Measurements from ENCODE around the gene CRYAB. TPM values are rescaled to one million over a fixed set of nuclear protein-coding genes. Genes with fewer than 3 reads are reported as not detected.

The CRYAB gene
- total RNA-seq, 1 experiment from 2014 or later = 1.1 TPM

- Mint-ChIP-seq H3K36me3 (ENCODE audit: insufficient read depth, unreplicated experiment) (peaks cover 13% of the 10 kb centered on the region), H3K27me3 (ENCODE audit: insufficient read depth, unreplicated experiment) (no peaks in the 10 kb centered on the region), H3K4me3 (ENCODE audit: unreplicated experiment) (peak overlapping the region; percentile 86), H3K4me1 (ENCODE audit: low read depth, unreplicated experiment) (peaks cover 8% of the 10 kb centered on the region), H3K9me3 (ENCODE audit: unreplicated experiment) (no peaks in the 10 kb centered on the region), H3K27ac (ENCODE audit: unreplicated experiment) (peak overlapping the region; percentile 97)
- POLR2A ChIA-PET = interaction anchor here (1.2 to 1.3 kb wide), 2 partner anchors 40 to 48 kb away, joined by 3 to 5 read pairs; partner anchors contain the start of gene C11orf52
- intact Hi-C loops (cut with micrococcal nuclease; ENCODE audit: unreplicated experiment) = loop anchor here (2.0 kb wide), 1 partner anchor 196 kb away; the partner anchor contains the start of genes NKAPD1 and PIH1D2
- H3K4me1 ChIP-seq = peaks cover 6% of the 10 kb centered on the region; the same call in 1 of the 2 replicates
- DNase-seq = no peak
- no peaks in the 10 kb centered on the region for H3K9me3 ChIP-seq
- TSS peak; percentile 76 for BruUV-seq (replicated peaks)
- peak in 1 of 2 experiments; percentile 14 for TF ChIP-seq CTCF (IDR thresholded peaks at IDR 0.05; ENCODE audit: insufficient read depth in 1 of 2, low read depth in 1 of 2, low read length in 1 of 2, severe bottlenecking in 1 of 2, unreplicated experiment in 1 of 2)
- no peaks in the 10 kb centered on the region for H3K36me3 ChIP-seq (ENCODE audit: control insufficient read depth, insufficient read depth, low read length)
- H3K27me3 ChIP-seq (replicated peaks; ENCODE audit: control insufficient read depth, insufficient read depth, low read length) = no peaks in the 10 kb centered on the region
- peak overlapping the region; percentile 51 for H3K4me3 ChIP-seq (ENCODE audit: low read depth, low read length)
- CTCF ChIA-PET = interaction anchor here (0.6 to 1.8 kb wide), 10 partner anchors 33 to 146 kb away, joined by 3 to 27 read pairs (median 4); partner anchors contain the start of genes C11orf52 and CRYAB
These were observed 33.2 kb downstream of the CRYAB start for GRCh38 chr11:111878385-111878848.

GRCh38 chr11:111871693-111872161, 39.8 kb downstream of the CRYAB start:
- Histone ChIP-seq H3K4me1 (0 out of 2 replicates have a peak, but pooled peaks cover 3% of the 10 kb centered on the region), H3K9me3 (no peaks in the 10 kb centered on the region), H3K36me3 (ENCODE audit: control insufficient read depth, insufficient read depth, low read length) (no peaks in the 10 kb centered on the region), H3K4me3 (ENCODE audit: low read depth, low read length) (peak overlapping the region; percentile 94), H3K27me3 (replicated peaks; ENCODE audit: control insufficient read depth, insufficient read depth, low read length) (no peaks in the 10 kb centered on the region)
- H3K9me3 Mint-ChIP-seq (ENCODE audit: unreplicated experiment) = no peaks in the 10 kb centered on the region
- peak overlapping the region; percentile 53 for H3K27ac Mint-ChIP-seq (ENCODE audit: unreplicated experiment)
- intact Hi-C loops (cut with micrococcal nuclease; ENCODE audit: unreplicated experiment) = loop anchor here (1.0 to 2.0 kb wide), 3 partner anchors 8 to 55 kb away; partner anchors contain the start of genes C11orf52, CFAP68 and FDXACB1
- no peak for DNase-seq
- BruUV-seq (replicated peaks) = TSS peak; percentile 49
- peaks cover 32% of the 10 kb centered on the region for H3K36me3 Mint-ChIP-seq (ENCODE audit: insufficient read depth, unreplicated experiment)
- CTCF ChIA-PET = interaction anchor here (0.6 to 2.6 kb wide), 12 partner anchors 8 to 145 kb away, joined by 4 to 31 read pairs (median 5); partner anchors contain the start of genes C11orf52 and PPP2R1B
- peaks cover 16% of the 10 kb centered on the region for H3K4me1 Mint-ChIP-seq (ENCODE audit: low read depth, unreplicated experiment)
- POLR2A ChIA-PET = interaction anchor here (1.6 to 2.2 kb wide), 3 partner anchors 47 to 105 kb away, joined by 7 to 13 read pairs (median 9); partner anchors contain the start of genes C11orf52 and PPP2R1B
- TF ChIP-seq CTCF (IDR thresholded peaks at IDR 0.05; ENCODE audit: insufficient read depth in 1 of 2, low read depth in 1 of 2, low read length in 1 of 2, severe bottlenecking in 1 of 2, unreplicated experiment in 1 of 2) = no peak
- H3K27me3 Mint-ChIP-seq (ENCODE audit: insufficient read depth, unreplicated experiment) = no peaks in the 10 kb centered on the region
- H3K4me3 Mint-ChIP-seq (ENCODE audit: unreplicated experiment) = peak overlapping the region; percentile 91

- Mint-ChIP-seq H3K36me3 (ENCODE audit: insufficient read depth, unreplicated experiment) (peaks cover 38% of the 10 kb centered on the region), H3K27ac (ENCODE audit: unreplicated experiment) (peak within 1 kb of the TSS; percentile 53), H3K4me1 (ENCODE audit: low read depth, unreplicated experiment) (peaks cover 16% of the 10 kb centered on the region), H3K27me3 (ENCODE audit: insufficient read depth, unreplicated experiment) (no peaks in the 10 kb centered on the region), H3K9me3 (ENCODE audit: unreplicated experiment) (no peaks in the 10 kb centered on the region), H3K4me3 (ENCODE audit: unreplicated experiment) (peak within 1 kb of the TSS; percentile 91)
- Histone ChIP-seq H3K4me3 (ENCODE audit: low read depth, low read length) (peak within 1 kb of the TSS; percentile 94), H3K4me1 (0 out of 2 replicates have a peak, but pooled peaks cover 3% of the 10 kb centered on the region), H3K36me3 (ENCODE audit: control insufficient read depth, insufficient read depth, low read length) (no peaks in the 10 kb centered on the region), H3K9me3 (no peaks in the 10 kb centered on the region), H3K27me3 (replicated peaks; ENCODE audit: control insufficient read depth, insufficient read depth, low read length) (no peaks in the 10 kb centered on the region)
- intact Hi-C loops (cut with micrococcal nuclease; ENCODE audit: unreplicated experiment) = loop anchor here (1.0 to 2.0 kb wide), 3 partner anchors 8 to 56 kb away; partner anchors contain the start of genes C11orf52, CFAP68 and FDXACB1
- peak; percentile 89 to 94 for DNase-seq
- TSS peak; percentile 46 for BruUV-seq (replicated peaks)
- TF ChIP-seq CTCF (IDR thresholded peaks at IDR 0.05; ENCODE audit: insufficient read depth in 1 of 2, low read depth in 1 of 2, low read length in 1 of 2, severe bottlenecking in 1 of 2, unreplicated experiment in 1 of 2) = peak; percentile 55 to 63
- ChIA-PET CTCF (interaction anchor here (0.6 to 2.6 kb wide), 19 partner anchors 9 to 321 kb away, joined by 3 to 31 read pairs (median 5); partner anchors contain the start of genes C11orf52 and PPP2R1B), POLR2A (interaction anchor here (1.6 to 2.2 kb wide), 3 partner anchors 48 to 105 kb away, joined by 7 to 13 read pairs (median 9); partner anchors contain the start of genes C11orf52 and PPP2R1B)
These were observed 40.5 kb downstream of the CRYAB start, which contains the start of gene ALG9 for GRCh38 chr11:111870886-111871692. Gene ALG9 (minus strand): TSS chr11:111871581. CDS start chr11:111871482, 99 bp downstream.
